A673 (cell line): ENCODE results near the gene ENDOD1. TPM values are rescaled to one million over a fixed set of nuclear protein-coding genes. Genes with fewer than 3 reads are reported as not detected.

Experiments used
- BruUV-seq: library from RNA; stranded (reverse); fragments of 400-500 nt; replicated peaks from 2 replicates; lab custom pipeline; 2021; lab: Mats Ljungman, UMichigan
- CTCF ChIA-PET: fragments of 300-600 bp; sonication (Branson Sonifier 250); formaldehyde crosslinking; loops from one replicate; lab custom pipeline; 2022; ENCODE audit warnings: antibody characterized with exemption; lab: Charles Lee
- POLR2A ChIA-PET: fragments of 300-600 bp; sonication (Branson Sonifier 250); formaldehyde crosslinking; loops from one replicate; lab custom pipeline; 2022; ENCODE audit warnings: antibody characterized with exemption; ENCODE audit not compliant: low non-redundant PET; lab: Charles Lee
- DNase-seq: peaks from one replicate; pipeline ENCODE4 v3.0.0-alpha.2; 2015; ENCODE audit warnings: low spot score
- H3K27ac ChIP-seq: fragments of 200-600 bp; sonication (generic); 2 replicates; pipeline ENCODE4 v1.5.1; 2016; ENCODE audit warnings: mixed run types, low read depth, mild to moderate bottlenecking, mixed read lengths, antibody characterized with exemption, low read length; ENCODE audit not compliant: poor library complexity, severe bottlenecking
- H3K27me3 ChIP-seq: fragments of 200-600 bp; sonication (generic); replicated peaks from 2 replicates; pipeline ENCODE4 v1.6.1; 2017; ENCODE audit warnings: mixed run types, low read depth, mild to moderate bottlenecking, mixed read lengths, antibody characterized with exemption, low read length; ENCODE audit not compliant: insufficient read depth, poor library complexity
- H3K36me3 ChIP-seq: fragments of 200-600 bp; sonication (generic); 2 replicates; pipeline ENCODE4 v1.6.1; 2016; ENCODE audit warnings: mixed run types, mild to moderate bottlenecking, mixed read lengths, antibody characterized with exemption, low read length; ENCODE audit not compliant: insufficient read depth, poor library complexity, severe bottlenecking
- H3K4me1 ChIP-seq: fragments of 200-600 bp; sonication (generic); 2 replicates; pipeline ENCODE4 v1.6.1; 2017; ENCODE audit warnings: mixed run types, mild to moderate bottlenecking, mixed read lengths, antibody characterized with exemption, low read length; ENCODE audit not compliant: insufficient read depth, poor library complexity, severe bottlenecking
- H3K4me3 ChIP-seq: fragments of 200-600 bp; sonication (generic); 2 replicates; pipeline ENCODE4 v1.5.1; 2016; ENCODE audit warnings: low read depth, mixed run types, mild to moderate bottlenecking, mixed read lengths, low read length; ENCODE audit not compliant: poor library complexity, severe bottlenecking
- H3K9me3 ChIP-seq: fragments of 200-600 bp; sonication (generic); 2 replicates; pipeline ENCODE4 v1.6.1; 2016; ENCODE audit warnings: mixed run types, low read depth, mild to moderate bottlenecking, mixed read lengths, antibody characterized with exemption, low read length; ENCODE audit not compliant: poor library complexity, severe bottlenecking
- CTCF ChIP-seq: fragments of 300-800, 200-600 bp; sonication (generic); conservative IDR thresholded peaks from 2 replicates; pipeline ENCODE4 v1.5.1; 2017; ENCODE audit warnings: low read depth, mild to moderate bottlenecking, antibody characterized with exemption, low read length, moderate library complexity, mixed read lengths
- EZH2 ChIP-seq: fragments of 200-600 bp; sonication (generic); IDR thresholded peaks from 2 replicates; pipeline ENCODE4 v1.6.1; 2017; ENCODE audit warnings: borderline replicate concordance, low read depth, mild to moderate bottlenecking, mixed read lengths, antibody characterized with exemption, low read length; ENCODE audit not compliant: poor library complexity, severe bottlenecking
- intact Hi-C: fragments of 100-400 bp; cut with micrococcal nuclease; formaldehyde crosslinking; loops from one replicate; pipeline ENCODE4 v1.10.0; 2022; ENCODE audit not compliant: unreplicated experiment
- total RNA-seq: library from RNA; stranded (reverse); gene quantifications from 2 replicates; pipeline ENCODE4 v1.2.3, GENCODE V29; 2021

ENDOD1 gene
- total RNA-seq, 1 experiment from 2014 or later, result 7.3 TPM

GRCh38 chr11:95102733-95103132, 13.1 kb downstream of the ENDOD1 start:
- DNase-seq, result no peak
- Histone ChIP-seq H3K4me3 (no peak overlapping the region), H3K27ac (no peak overlapping the region), H3K9me3 (no peaks in the 10 kb centered on the region), H3K4me1 (peaks cover 8% of the 10 kb centered on the region), H3K27me3 (no peaks in the 10 kb centered on the region), H3K36me3 (no peaks in the 10 kb centered on the region)
- POLR2A ChIA-PET, result interaction anchor here (0.6 kb wide), 1 partner anchor 647 kb away, joined by 7 read pairs; no protein-coding TSS in a partner anchor
- CTCF ChIA-PET, result interaction anchor here (0.6 kb wide), 1 partner anchor 36 kb away, joined by 5 read pairs; no protein-coding TSS in a partner anchor
- intact Hi-C loops, result no loop called here
- TF ChIP-seq CTCF, result no peak
- no peak for TF ChIP-seq EZH2
- no TSS peak for BruUV-seq

- TF ChIP-seq CTCF (no peak), EZH2 (no peak)
- no peaks in the 10 kb centered on the region for H3K27me3 ChIP-seq
- no TSS peak for BruUV-seq
- ChIA-PET POLR2A (no interaction called here), CTCF (no interaction called here)
- H3K9me3 ChIP-seq, result no peaks in the 10 kb centered on the region
- no peaks in the 10 kb centered on the region for H3K36me3 ChIP-seq
- peaks cover 18% of the 10 kb centered on the region for H3K4me1 ChIP-seq
- DNase-seq, result no peak
- intact Hi-C loops, result no loop called here
- no peak overlapping the region for H3K27ac ChIP-seq
- no peak overlapping the region for H3K4me3 ChIP-seq
These were observed 14.1 kb downstream of the ENDOD1 start for GRCh38 chr11:95103701-95104100.

- no peak overlapping the region for H3K4me3 ChIP-seq
- no peak overlapping the region for H3K27ac ChIP-seq
- no peaks in the 10 kb centered on the region for H3K9me3 ChIP-seq
- ChIA-PET POLR2A (no interaction called here), CTCF (interaction anchor here (0.5 kb wide), 1 partner anchor 14 kb away, joined by 6 read pairs; the partner anchor contains the start of gene ENDOD1)
- no peaks in the 10 kb centered on the region for H3K36me3 ChIP-seq
- H3K27me3 ChIP-seq, result no peaks in the 10 kb centered on the region
- H3K4me1 ChIP-seq, result peaks cover 24% of the 10 kb centered on the region
- no TSS peak for BruUV-seq
- intact Hi-C loops, result no loop called here
- no peak for DNase-seq
- TF ChIP-seq EZH2, result no peak
- no peak for TF ChIP-seq CTCF
These were observed 14.6 kb downstream of the ENDOD1 start for GRCh38 chr11:95104121-95104830.
